HCT116 (cell line): Measurements from ENCODE around the gene CIDEC. TPM values are rescaled to one million over a fixed set of nuclear protein-coding genes. Genes with fewer than 3 reads are reported as not detected.

Experiments
- ATAC-seq: fragments of 200-7000 bp; cut with Tn5 transposase; 2 replicates; pipeline ENCODE4 v1.9.1; 2020; ENCODE audit warnings: mild to moderate bottlenecking, moderate library complexity
- BruUV-seq: library from RNA; stranded (reverse); fragments of 400-500 nt; replicated peaks from 2 replicates; lab custom pipeline; 2021; lab: Mats Ljungman, UMichigan
- CTCF ChIA-PET: fragments of 300-600 bp; sonication (Branson Sonifier 250); formaldehyde crosslinking; loops from one replicate; lab custom pipeline; 2021; ENCODE audit warnings: antibody characterized with exemption; lab: Charles Lee
- POLR2A ChIA-PET: fragments of 300-600, 350-600 bp; sonication (Branson Sonifier 250); formaldehyde crosslinking; loops from one replicate; lab custom pipeline; 2021; ENCODE audit warnings: antibody characterized with exemption; lab: Charles Lee
- RAD21 ChIA-PET, 2 experiments: fragments of 300-600 bp; sonication (Branson Sonifier 250); formaldehyde crosslinking; loops; one replicate each; lab custom pipeline; 2023; ENCODE audit warnings: low total read pairs in 2 of 2; ENCODE audit not compliant: uncharacterized antibody in 2 of 2, unreplicated experiment in 2 of 2, low non-redundant PET in 1 of 2; lab: Charles Lee
- DNase-seq: peaks from one replicate; pipeline ENCODE4 v3.0.0-alpha.2; 2010; ENCODE audit warnings: low read depth, low spot score
- H2AFZ ChIP-seq: fragments of 200-600 bp; shearing (Covaris generic), sonication (generic); 2 replicates; pipeline ENCODE4 v1.6.1; 2017; ENCODE audit warnings: low read depth, mixed run types, mixed read lengths, antibody characterized with exemption, low read length; ENCODE audit not compliant: poor library complexity, severe bottlenecking
- H3K27ac ChIP-seq: 2 replicates; pipeline ENCODE4 v1.5.1; 2012; ENCODE audit warnings: low read depth, low read length
- H3K27me3 ChIP-seq: fragments of 200-600 bp; sonication (generic); 2 replicates; pipeline ENCODE4 v1.6.1; 2016; ENCODE audit warnings: mixed run types, low read length, mixed read lengths; ENCODE audit not compliant: insufficient read depth
- H3K36me3 ChIP-seq, 2 experiments: fragments of 200-500 bp in 1 of 2; fragments of 200-600 bp in 1 of 2; sonication (Bioruptor generic) in 1 of 2; sonication (generic) in 1 of 2; 2 replicates each; pipeline versions ENCODE4 v1.5.1 to v1.6.1; 2014 to 2016; ENCODE audit warnings: low read length in 2 of 2, inconsistent platforms in 1 of 2, mixed read lengths in 1 of 2, mixed run types in 1 of 2; ENCODE audit not compliant: insufficient read depth in 2 of 2, control insufficient read depth in 1 of 2
- H3K4me1 ChIP-seq, 2 experiments: fragments of 200-600 bp in 1 of 2; sonication (generic) in 1 of 2; 2 replicates each; pipeline versions ENCODE4 v1.5.1 to v1.6.1; 2012 to 2017; ENCODE audit warnings: low read length in 2 of 2, inconsistent platforms in 1 of 2, mild to moderate bottlenecking in 1 of 2, mixed read lengths in 1 of 2, mixed run types in 1 of 2, moderate library complexity in 1 of 2; ENCODE audit not compliant: insufficient read depth in 2 of 2, control insufficient read depth in 1 of 2
- H3K4me2 ChIP-seq: fragments of 200-600 bp; sonication (generic); 2 replicates; pipeline ENCODE4 v1.6.1; 2017; ENCODE audit warnings: mixed run types, low read length, mixed read lengths
- H3K4me3 ChIP-seq, 2 experiments: fragments of 200-600 bp in 1 of 2; sonication (generic) in 1 of 2; replicated peaks in 1 of 2; 2 replicates each; pipeline ENCODE4 v1.5.1; 2011 to 2016; ENCODE audit warnings: low read length in 2 of 2, control low read depth in 1 of 2, low read depth in 1 of 2, mild to moderate bottlenecking in 1 of 2, mixed read lengths in 1 of 2, mixed run types in 1 of 2
- H3K79me2 ChIP-seq: fragments of 200-600 bp; sonication (generic); 2 replicates; pipeline ENCODE4 v1.6.1; 2017; ENCODE audit warnings: mild to moderate bottlenecking, mixed run types, low read length, moderate library complexity, mixed read lengths; ENCODE audit not compliant: insufficient read depth
- H3K9ac ChIP-seq: fragments of 200-600 bp; sonication (generic); 2 replicates; pipeline ENCODE4 v1.6.1; 2016; ENCODE audit warnings: low read length, mixed read lengths
- H3K9me2 ChIP-seq: fragments of 200-600 bp; sonication (generic), shearing (Covaris generic); 2 replicates; pipeline ENCODE4 v1.6.1; 2017; ENCODE audit warnings: mixed run types, mild to moderate bottlenecking, moderate library complexity; ENCODE audit not compliant: insufficient read depth
- H3K9me3 ChIP-seq, 2 experiments: fragments of 200-500 bp in 1 of 2; fragments of 200-600 bp in 1 of 2; sonication (Bioruptor generic) in 1 of 2; sonication (generic) in 1 of 2; 2 replicates each; pipeline ENCODE4 v1.6.1; 2014 to 2017; ENCODE audit warnings: low read length in 2 of 2, mixed read lengths in 2 of 2, inconsistent platforms in 1 of 2, low read depth in 1 of 2, mild to moderate bottlenecking in 1 of 2, mixed run types in 1 of 2, moderate library complexity in 1 of 2; ENCODE audit not compliant: control insufficient read depth in 1 of 2, insufficient read depth in 1 of 2
- H4K20me1 ChIP-seq: fragments of 200-600 bp; sonication (generic), shearing (Covaris generic); 2 replicates; pipeline ENCODE4 v1.6.1; 2017; ENCODE audit warnings: mixed run types, mild to moderate bottlenecking, moderate library complexity; ENCODE audit not compliant: insufficient read depth
- CBX3 ChIP-seq: IDR thresholded peaks from 2 replicates; pipeline ENCODE4 v1.6.1; 2012; ENCODE audit warnings: low read depth
- CEBPB ChIP-seq: IDR thresholded peaks from 2 replicates; pipeline ENCODE4 v1.6.1; 2012; ENCODE audit warnings: low read depth
- EGR1 ChIP-seq: IDR thresholded peaks from 2 replicates; pipeline ENCODE4 v1.6.1; 2012; ENCODE audit warnings: low read depth
- EZH2phosphoT487 ChIP-seq: fragments of 200-600 bp; IDR thresholded peaks from 2 replicates; pipeline ENCODE4 v1.6.1; 2018; ENCODE audit warnings: antibody characterized with exemption, borderline replicate concordance
- SP1 ChIP-seq: IDR thresholded peaks from 2 replicates; pipeline ENCODE4 v1.6.1; 2012; ENCODE audit warnings: low read depth
- TCF7L2 ChIP-seq: IDR thresholded peaks from 2 replicates; pipeline ENCODE4 v1.7.0; 2011; ENCODE audit warnings: borderline replicate concordance, inconsistent platforms; ENCODE audit not compliant: insufficient read depth, insufficient read length; ENCODE audit errors: extremely low read depth
- intact Hi-C: fragments of 100-400 bp; cut with micrococcal nuclease; formaldehyde crosslinking; loops from 2 replicates; pipeline ENCODE4 v1.10.0; 2022
- total RNA-seq: library from RNA; stranded (reverse); gene quantifications from one replicate; pipeline ENCODE4 v1.2.1, GENCODE V29; 2021; ENCODE audit not compliant: unreplicated experiment
- TF ChIP-seq, protein P1 (sequence below), 3 experiments: fragments of 200-600 bp in 1 of 3; sonication (generic) in 1 of 3; IDR thresholded peaks in 2 of 3; conservative IDR thresholded peaks in 1 of 3; 2 replicates each; pipeline ENCODE4 v1.5.1; 2012 to 2017; ENCODE audit warnings: low read depth in 2 of 3, low read length in 2 of 3, antibody characterized with exemption in 1 of 3, borderline replicate concordance in 1 of 3, control low read depth in 1 of 3, mild to moderate bottlenecking in 1 of 3, mixed read lengths in 1 of 3, mixed run types in 1 of 3, moderate library complexity in 1 of 3; ENCODE audit not compliant: insufficient read depth in 1 of 3

CIDEC gene
- total RNA-seq, 1 experiment from 2014 or later: not detected

GRCh38 chr3:9846931-9847488 lies 33.0 kb downstream of the CIDEC start:
- no peak overlapping the region for H3K27ac ChIP-seq
- ChIA-PET POLR2A (no interaction called here), CTCF (interaction anchor here (1.1 kb wide), 1 partner anchor 99 kb away, joined by 5 read pairs; no protein-coding TSS in a partner anchor), RAD21 (no interaction called here)
- H3K79me2 ChIP-seq: peaks cover 7% of the 10 kb centered on the region; the same call in 1 of the 2 replicates
- no peak overlapping the region for H2AFZ ChIP-seq
- ATAC-seq: no peak
- peaks cover 0 to 15% of the 10 kb centered on the region in 2 experiments; a peak in 1 of 4 replicates for H3K4me1 ChIP-seq
- TF ChIP-seq SP1 (no peak), EGR1 (no peak)
- no TSS peak for BruUV-seq
- H3K36me3 ChIP-seq: no peaks in the 10 kb centered on the region; a peak in 1 of 4 replicates
- no peaks in the 10 kb centered on the region for H3K9me2 ChIP-seq
- H3K27me3 ChIP-seq: no peaks in the 10 kb centered on the region
- no peak for DNase-seq
- no peak overlapping the region for H3K4me2 ChIP-seq
- intact Hi-C loops: no loop called here
- no peak overlapping the region for H3K4me3 ChIP-seq
- no peaks in the 10 kb centered on the region; a peak in 1 of 4 replicates for H3K9me3 ChIP-seq
- H4K20me1 ChIP-seq: no peaks in the 10 kb centered on the region
- no peak overlapping the region for H3K9ac ChIP-seq

- no peaks in the 10 kb centered on the region for H3K27me3 ChIP-seq
- H3K4me2 ChIP-seq: no peak overlapping the region
- intact Hi-C loops: no loop called here
- H3K9me2 ChIP-seq: no peaks in the 10 kb centered on the region
- H3K4me3 ChIP-seq: no peak overlapping the region
- no TSS peak for BruUV-seq
- no peak overlapping the region for H3K27ac ChIP-seq
- TF ChIP-seq CBX3: no peak
- TF ChIP-seq TCF7L2: no peak
- TF ChIP-seq, protein P1, sequence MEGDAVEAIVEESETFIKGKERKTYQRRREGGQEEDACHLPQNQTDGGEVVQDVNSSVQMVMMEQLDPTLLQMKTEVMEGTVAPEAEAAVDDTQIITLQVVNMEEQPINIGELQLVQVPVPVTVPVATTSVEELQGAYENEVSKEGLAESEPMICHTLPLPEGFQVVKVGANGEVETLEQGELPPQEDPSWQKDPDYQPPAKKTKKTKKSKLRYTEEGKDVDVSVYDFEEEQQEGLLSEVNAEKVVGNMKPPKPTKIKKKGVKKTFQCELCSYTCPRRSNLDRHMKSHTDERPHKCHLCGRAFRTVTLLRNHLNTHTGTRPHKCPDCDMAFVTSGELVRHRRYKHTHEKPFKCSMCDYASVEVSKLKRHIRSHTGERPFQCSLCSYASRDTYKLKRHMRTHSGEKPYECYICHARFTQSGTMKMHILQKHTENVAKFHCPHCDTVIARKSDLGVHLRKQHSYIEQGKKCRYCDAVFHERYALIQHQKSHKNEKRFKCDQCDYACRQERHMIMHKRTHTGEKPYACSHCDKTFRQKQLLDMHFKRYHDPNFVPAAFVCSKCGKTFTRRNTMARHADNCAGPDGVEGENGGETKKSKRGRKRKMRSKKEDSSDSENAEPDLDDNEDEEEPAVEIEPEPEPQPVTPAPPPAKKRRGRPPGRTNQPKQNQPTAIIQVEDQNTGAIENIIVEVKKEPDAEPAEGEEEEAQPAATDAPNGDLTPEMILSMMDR (IDR thresholded peaks at IDR 0.05 in 2 of 3, conservative IDR thresholded peaks at IDR 0.05 in 1 of 3; ENCODE audit: borderline replicate concordance in 1 of 3, insufficient read depth in 1 of 3, low read depth in 2 of 3, low read length in 2 of 3): no peak
- no peak for TF ChIP-seq EZH2phosphoT487
- TF ChIP-seq CEBPB: no peak
- TF ChIP-seq, all 23 proteins: peak for 0
- no peaks in the 10 kb centered on the region for H4K20me1 ChIP-seq
- H3K9me3 ChIP-seq: no peaks in the 10 kb centered on the region; a peak in 1 of 4 replicates
- DNase-seq: no peak
- ChIA-PET CTCF (interaction anchor here (1.1 kb wide), 1 partner anchor 100 kb away, joined by 5 read pairs; no protein-coding TSS in a partner anchor), RAD21 (no interaction called here), POLR2A (no interaction called here)
- no peak overlapping the region for H2AFZ ChIP-seq
- no peak overlapping the region for H3K9ac ChIP-seq
- H3K36me3 ChIP-seq: peaks cover 4 to 7% of the 10 kb centered on the region in 2 experiments; a peak in 2 of 4 replicates
- H3K79me2 ChIP-seq: peaks cover 7% of the 10 kb centered on the region; the same call in 1 of the 2 replicates
- no peak for ATAC-seq
- peaks cover 0 to 15% of the 10 kb centered on the region in 2 experiments; a peak in 1 of 4 replicates for H3K4me1 ChIP-seq
These were observed 33.8 kb downstream of the CIDEC start for GRCh38 chr3:9846231-9846630.
